GM12874 (cell line): Measurements from ENCODE around the gene DIDO1.

Source experiments
- CTCF ChIP-seq: IDR thresholded peaks from 2 replicates; pipeline ENCODE4 v1.5.1; 2011; ENCODE audit warnings: low read depth, mild to moderate bottlenecking, control low read depth, low read length, moderate library complexity; ENCODE audit not compliant: insufficient read depth

Gene DIDO1

GRCh38 chr20:62910777-62911497 is 15.4 kb downstream of the DIDO1 start:
- no peak for TF ChIP-seq CTCF

DNA sequence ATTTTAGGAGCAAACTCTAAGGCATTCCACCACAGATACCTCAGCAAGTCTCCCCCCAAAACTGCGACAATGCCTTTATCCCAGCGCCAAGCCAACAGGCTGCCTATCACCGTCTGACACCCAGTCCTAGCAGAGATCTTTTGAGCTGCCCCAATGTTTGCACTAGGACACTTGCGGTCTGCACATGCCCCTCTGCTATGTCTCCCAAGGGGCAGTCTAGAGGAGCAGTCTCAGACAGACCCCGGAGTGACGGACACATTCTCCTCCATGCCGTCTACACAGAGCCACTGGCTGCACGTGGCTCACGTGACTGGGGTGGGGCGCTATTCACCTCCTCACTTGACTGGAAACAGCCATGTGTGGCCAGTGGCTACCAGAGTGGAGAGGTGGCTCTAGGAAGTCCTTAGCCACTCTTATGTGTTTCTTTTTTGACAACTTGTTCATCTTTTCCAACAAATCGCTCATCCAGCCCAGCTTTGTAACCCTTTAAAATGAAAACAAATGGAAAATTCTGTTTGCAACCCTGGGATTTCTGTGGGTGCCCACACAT is 16.0 kb downstream of the DIDO1 start:
- no peak for TF ChIP-seq CTCF

DNA sequence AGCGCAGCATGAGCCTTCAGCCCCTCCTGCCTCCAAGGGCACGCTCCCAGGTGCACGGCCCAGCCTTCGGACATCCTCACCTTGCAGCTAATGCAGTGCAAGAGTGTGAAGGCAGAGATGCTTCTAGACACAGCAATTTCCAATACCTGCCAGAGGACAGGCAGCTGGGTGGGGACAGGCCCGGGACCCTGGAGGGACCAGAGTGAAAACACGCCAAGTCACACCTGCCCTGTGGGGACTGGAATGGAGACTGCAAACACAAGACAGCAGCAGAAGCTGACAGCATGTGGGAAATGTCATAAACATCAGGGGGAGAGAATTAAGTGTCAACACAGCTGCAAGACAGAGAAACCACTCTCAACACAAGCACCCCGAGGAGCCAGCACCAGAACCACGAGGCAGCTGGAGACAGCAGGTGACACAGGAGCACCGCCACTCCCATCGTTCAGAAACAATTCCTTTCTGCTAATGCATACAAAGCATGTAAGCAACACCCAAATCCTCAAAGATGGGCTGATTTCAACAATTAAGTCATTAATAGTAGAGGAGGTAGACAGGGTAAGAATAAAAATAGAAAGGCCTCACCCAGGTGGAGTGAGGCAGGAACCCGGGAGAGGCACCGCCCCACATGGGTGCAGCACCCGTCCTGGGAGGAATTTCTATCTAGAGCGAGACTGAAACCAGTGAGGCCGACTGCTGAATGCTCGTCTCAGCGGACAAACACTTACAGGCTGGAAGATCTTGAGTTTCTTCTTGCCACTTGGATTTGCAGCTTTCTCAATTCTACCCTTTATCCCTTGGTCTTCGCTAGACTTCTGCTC is 17.1 kb downstream of the DIDO1 start:
- no peak for TF ChIP-seq CTCF

GRCh38 chr20:62907384-62908317 is 18.7 kb downstream of the DIDO1 start:
- peak; percentile 73 for TF ChIP-seq CTCF

DNA sequence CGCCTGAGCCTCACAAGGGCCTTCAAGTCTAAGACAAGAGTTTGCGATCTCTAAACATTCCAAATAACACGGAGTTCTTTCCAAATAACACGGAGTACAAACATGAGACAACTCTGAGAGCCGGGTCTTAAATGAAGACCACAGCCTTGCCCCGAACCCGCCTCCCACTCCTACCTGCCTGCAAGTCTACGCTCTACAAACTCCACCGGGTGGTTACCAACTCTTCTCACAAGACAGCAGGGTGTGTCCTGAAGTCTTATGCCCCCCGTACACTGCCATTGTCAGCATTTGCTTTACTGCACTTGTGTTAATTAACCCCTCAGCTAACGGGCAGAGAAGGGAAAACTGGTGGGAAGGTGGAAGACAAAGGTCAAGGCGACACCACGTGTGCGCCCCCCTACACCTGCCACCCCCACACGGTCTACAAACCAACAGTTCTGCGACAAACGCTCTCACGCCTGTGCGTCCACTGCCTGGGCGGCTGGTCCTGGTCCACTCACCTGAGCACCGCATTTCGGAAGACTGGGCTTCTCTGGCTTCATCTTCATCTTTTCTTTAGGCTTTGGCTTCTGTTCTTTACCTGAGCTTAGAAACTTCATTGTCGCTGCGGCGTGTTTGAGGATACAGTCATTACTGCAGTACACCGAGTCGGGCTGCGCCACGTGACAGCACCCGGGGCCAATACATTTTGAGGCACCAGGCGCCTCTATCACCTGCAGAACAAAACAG is 19.5 kb downstream of the DIDO1 start:
- no peak for TF ChIP-seq CTCF

GRCh38 chr20:62906209-62906608 is 20.1 kb downstream of the DIDO1 start:
- no peak for TF ChIP-seq CTCF
